Stomach (tissue), 4 donors: ENCODE results near the gene CNTN5.

Source experiments
- EP300 ChIP-seq: sonication (generic); formaldehyde crosslinking; IDR thresholded peaks from one replicate; pipeline ENCODE4 v1.6.1; 2017; ENCODE audit warnings: antibody characterized with exemption
- POLR2AphosphoS5 ChIP-seq, 3 donors: sonication (generic); formaldehyde crosslinking; IDR thresholded peaks; one replicate each; pipeline ENCODE4 v1.6.1; 2016; ENCODE audit warnings: antibody characterized with exemption in 3 of 3
- TF ChIP-seq, protein P1 (sequence below), 7 experiments: fragments of 450-650 bp in 4 of 7; fragments of 200-600 bp in 3 of 7; sonication (generic) in 3 of 7; IDR thresholded peaks; one replicate each; pipeline ENCODE4 v1.5.1; 2016 to 2019; ENCODE audit warnings: antibody characterized with exemption in 7 of 7, control low read depth in 2 of 7, mild to moderate bottlenecking in 1 of 7

GRCh38 chr11:99229544-99229943, 208.8 kb downstream of the CNTN5 start:
- TF ChIP-seq, protein P1, sequence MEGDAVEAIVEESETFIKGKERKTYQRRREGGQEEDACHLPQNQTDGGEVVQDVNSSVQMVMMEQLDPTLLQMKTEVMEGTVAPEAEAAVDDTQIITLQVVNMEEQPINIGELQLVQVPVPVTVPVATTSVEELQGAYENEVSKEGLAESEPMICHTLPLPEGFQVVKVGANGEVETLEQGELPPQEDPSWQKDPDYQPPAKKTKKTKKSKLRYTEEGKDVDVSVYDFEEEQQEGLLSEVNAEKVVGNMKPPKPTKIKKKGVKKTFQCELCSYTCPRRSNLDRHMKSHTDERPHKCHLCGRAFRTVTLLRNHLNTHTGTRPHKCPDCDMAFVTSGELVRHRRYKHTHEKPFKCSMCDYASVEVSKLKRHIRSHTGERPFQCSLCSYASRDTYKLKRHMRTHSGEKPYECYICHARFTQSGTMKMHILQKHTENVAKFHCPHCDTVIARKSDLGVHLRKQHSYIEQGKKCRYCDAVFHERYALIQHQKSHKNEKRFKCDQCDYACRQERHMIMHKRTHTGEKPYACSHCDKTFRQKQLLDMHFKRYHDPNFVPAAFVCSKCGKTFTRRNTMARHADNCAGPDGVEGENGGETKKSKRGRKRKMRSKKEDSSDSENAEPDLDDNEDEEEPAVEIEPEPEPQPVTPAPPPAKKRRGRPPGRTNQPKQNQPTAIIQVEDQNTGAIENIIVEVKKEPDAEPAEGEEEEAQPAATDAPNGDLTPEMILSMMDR (IDR thresholded peaks at IDR 0.05), result no peak
- TF ChIP-seq EP300, result no peak
- no peak for TF ChIP-seq POLR2AphosphoS5 (IDR thresholded peaks at IDR 0.05)
